ENCODE measurements around the gene SLC39A5.

Gene SLC39A5

GRCh38 chr12:56278905-56279304 is 49.1 kb downstream of the SLC39A5 start:
- Histone ChIP-seq H2AFZ (ENCODE audit: low read length) (no peak overlapping the region), H3K27me3 (replicated peaks; ENCODE audit: insufficient read depth, low read length) (no peaks in the 10 kb centered on the region), H3K36me3 (replicated peaks; ENCODE audit: insufficient read depth, low read length) (peaks cover 21% of the 10 kb centered on the region), H3K9ac (ENCODE audit: low read length) (no peak overlapping the region), H3K4me2 (ENCODE audit: low read depth, low read length) (no peak overlapping the region), H4K20me1 (ENCODE audit: insufficient read depth, low read length) (no peaks in the 10 kb centered on the region), H3K4me1 (ENCODE audit: low read length) (no peaks in the 10 kb centered on the region), H3K79me2 (ENCODE audit: low read length) (no peaks in the 10 kb centered on the region), H3K27ac (ENCODE audit: low read length) (no peak overlapping the region), H3K9me3 (replicated peaks; ENCODE audit: insufficient read depth, low read length) (no peaks in the 10 kb centered on the region), H3K4me3 (ENCODE audit: low read length) (no peak overlapping the region), H3F3A (ENCODE audit: insufficient read depth, low read length) (no peaks in the 10 kb centered on the region), H3K9me2 (replicated peaks; ENCODE audit: insufficient read depth, low read length) (no peaks in the 10 kb centered on the region)
- TF ChIP-seq EZH2 (optimal IDR thresholded peaks at IDR 0.05; ENCODE audit: low read depth, low read length) (no peak), EZH2phosphoT487 (IDR thresholded peaks at IDR 0.05; ENCODE audit: low read length) (no peak), CTCF (IDR thresholded peaks at IDR 0.05; ENCODE audit: low read length) (no peak)
- no peak for DNase-seq

GRCh38 chr12:56280849-56281248 is 51.0 kb downstream of the SLC39A5 start:
- Histone ChIP-seq H3K79me2 (ENCODE audit: low read length) (peaks cover 7% of the 10 kb centered on the region), H3K4me3 (ENCODE audit: low read length) (no peak overlapping the region), H3K36me3 (replicated peaks; ENCODE audit: insufficient read depth, low read length) (peaks cover 16% of the 10 kb centered on the region), H3K9ac (ENCODE audit: low read length) (no peak overlapping the region), H2AFZ (ENCODE audit: low read length) (no peak overlapping the region), H3K9me3 (replicated peaks; ENCODE audit: insufficient read depth, low read length) (no peaks in the 10 kb centered on the region), H3K9me2 (replicated peaks; ENCODE audit: insufficient read depth, low read length) (no peaks in the 10 kb centered on the region), H3K4me1 (ENCODE audit: low read length) (no peaks in the 10 kb centered on the region), H3F3A (ENCODE audit: insufficient read depth, low read length) (no peaks in the 10 kb centered on the region), H4K20me1 (ENCODE audit: insufficient read depth, low read length) (no peaks in the 10 kb centered on the region), H3K27me3 (replicated peaks; ENCODE audit: insufficient read depth, low read length) (no peaks in the 10 kb centered on the region), H3K4me2 (ENCODE audit: low read depth, low read length) (no peak overlapping the region), H3K27ac (ENCODE audit: low read length) (no peak overlapping the region)
- TF ChIP-seq EZH2phosphoT487 (IDR thresholded peaks at IDR 0.05; ENCODE audit: low read length) (no peak), EZH2 (optimal IDR thresholded peaks at IDR 0.05; ENCODE audit: low read depth, low read length) (no peak), CTCF (IDR thresholded peaks at IDR 0.05; ENCODE audit: low read length) (no peak)
- no peak for DNase-seq

GRCh38 chr12:56282030-56282429 is 52.2 kb downstream of the SLC39A5 start:
- no peaks in the 10 kb centered on the region for H4K20me1 ChIP-seq (ENCODE audit: insufficient read depth, low read length)
- H3K4me2 ChIP-seq (ENCODE audit: low read depth, low read length) = no peak overlapping the region
- peaks cover 15% of the 10 kb centered on the region for H3K36me3 ChIP-seq (replicated peaks; ENCODE audit: insufficient read depth, low read length)
- H3K4me1 ChIP-seq (ENCODE audit: low read length) = no peaks in the 10 kb centered on the region
- no peak overlapping the region for H3K4me3 ChIP-seq (ENCODE audit: low read length)
- H3K9ac ChIP-seq (ENCODE audit: low read length) = no peak overlapping the region
- no peaks in the 10 kb centered on the region for H3K9me2 ChIP-seq (replicated peaks; ENCODE audit: insufficient read depth, low read length)
- no peaks in the 10 kb centered on the region for H3K27me3 ChIP-seq (replicated peaks; ENCODE audit: insufficient read depth, low read length)
- DNase-seq = no peak
- no peaks in the 10 kb centered on the region for H3K9me3 ChIP-seq (replicated peaks; ENCODE audit: insufficient read depth, low read length)
- TF ChIP-seq EZH2phosphoT487 (IDR thresholded peaks at IDR 0.05; ENCODE audit: low read length) (no peak), CTCF (IDR thresholded peaks at IDR 0.05; ENCODE audit: low read length) (no peak)
- no peak overlapping the region for H3K27ac ChIP-seq (ENCODE audit: low read length)
- H3F3A ChIP-seq (ENCODE audit: insufficient read depth, low read length) = no peaks in the 10 kb centered on the region
- H2AFZ ChIP-seq (ENCODE audit: low read length) = no peak overlapping the region
- H3K79me2 ChIP-seq (ENCODE audit: low read length) = peaks cover 16% of the 10 kb centered on the region
